Peyer's patch (tissue), 4 donors: ENCODE data around the gene BCL11A. TPM values are rescaled to one million over a fixed set of nuclear protein-coding genes. Genes with fewer than 3 reads are reported as not detected.

Source experiments
- DNase-seq, 3 donors: peaks; one replicate each; pipeline ENCODE4 v3.0.0-alpha.2; 2017 to 2019
- H3K27ac ChIP-seq, 4 donors: fragments of 200-600 bp; sonication (generic); one replicate each; pipeline ENCODE4 v1.5.1; 2016 to 2019
- H3K27me3 ChIP-seq, 2 donors: fragments of 200-600 bp; sonication (generic); one replicate each; pipeline ENCODE4 v1.5.1; 2019
- H3K36me3 ChIP-seq, 3 donors: fragments of 200-600 bp; sonication (generic); one replicate each; pipeline ENCODE4 v1.5.1; 2016 to 2019
- H3K4me1 ChIP-seq, 4 donors: fragments of 200-600 bp; sonication (generic); one replicate each; pipeline ENCODE4 v1.5.1; 2016 to 2019
- H3K4me3 ChIP-seq, 4 donors: fragments of 200-600 bp; sonication (generic); 1 replicate in 3 of 4; 2 replicates in 1 of 4; pipeline ENCODE4 v1.5.1; 2016 to 2019; ENCODE audit warnings: mild to moderate bottlenecking in 1 of 4
- H3K9me3 ChIP-seq, 4 donors: fragments of 200-600 bp; sonication (generic); one replicate each; pipeline ENCODE4 v1.5.1; 2016 to 2019; ENCODE audit warnings: mild to moderate bottlenecking in 1 of 4
- CTCF ChIP-seq, 6 experiments: fragments of 450-650 bp in 4 of 6; fragments of 200-600 bp in 2 of 6; sonication (generic) in 1 of 6; IDR thresholded peaks; one replicate each; pipeline ENCODE4 v1.5.1; 2017 to 2019; ENCODE audit warnings: antibody characterized with exemption in 6 of 6, mild to moderate bottlenecking in 3 of 6, moderate library complexity in 1 of 6
- POLR2A ChIP-seq, 2 donors: fragments of 450-650 bp; IDR thresholded peaks; one replicate each; pipeline ENCODE4 v1.5.1; 2017; ENCODE audit warnings: antibody characterized with exemption in 2 of 2, mild to moderate bottlenecking in 2 of 2, moderate library complexity in 2 of 2
- total RNA-seq, 4 donors: library from RNA; depleted of rRNA; stranded (reverse); fragments of >200 nt; gene quantifications; one replicate each; pipeline ENCODE4 v1.1.0, GENCODE V29; 2016

BCL11A gene
- total RNA-seq, 4 donors from 2014 or later: 35.4 to 94.9 (median 68.8) TPM

GRCh38 chr2:60486551-60486950, 66.9 kb downstream of the BCL11A start:
- no peaks in the 10 kb centered on the region for H3K9me3 ChIP-seq
- H3K27me3 ChIP-seq: no peaks in the 10 kb centered on the region
- TF ChIP-seq CTCF (IDR thresholded peaks at IDR 0.05): no peak
- no peak for TF ChIP-seq POLR2A (IDR thresholded peaks at IDR 0.05)
- H3K4me1 ChIP-seq: peaks cover 0 to 18% (median 8%) of the 10 kb centered on the region in 4 donors
- H3K36me3 ChIP-seq: no peaks in the 10 kb centered on the region
- H3K27ac ChIP-seq: peak overlapping the region in 1 of 4 donors; percentile 69
- no peak overlapping the region for H3K4me3 ChIP-seq
- DNase-seq: no peak

- no peaks in the 10 kb centered on the region for H3K36me3 ChIP-seq
- no peak overlapping the region for H3K4me3 ChIP-seq
- peaks cover 0 to 22% (median 8%) of the 10 kb centered on the region in 4 donors for H3K4me1 ChIP-seq
- no peaks in the 10 kb centered on the region for H3K27me3 ChIP-seq
- DNase-seq: no peak
- no peak for TF ChIP-seq CTCF (IDR thresholded peaks at IDR 0.05)
- no peak for TF ChIP-seq POLR2A (IDR thresholded peaks at IDR 0.05)
- peak overlapping the region in 2 of 4 donors; percentile 36 to 69 for H3K27ac ChIP-seq
- H3K9me3 ChIP-seq: no peaks in the 10 kb centered on the region
These were observed 67.4 kb downstream of the BCL11A start for GRCh38 chr2:60486067-60486466.

GRCh38 chr2:60485550-60485949, 67.9 kb downstream of the BCL11A start:
- no peak overlapping the region for H3K4me3 ChIP-seq
- H3K27ac ChIP-seq: peak overlapping the region in 2 of 4 donors; percentile 36 to 69
- no peak for DNase-seq
- TF ChIP-seq POLR2A (IDR thresholded peaks at IDR 0.05): no peak
- no peak for TF ChIP-seq CTCF (IDR thresholded peaks at IDR 0.05)
- no peaks in the 10 kb centered on the region for H3K36me3 ChIP-seq
- peaks cover 0 to 26% (median 9%) of the 10 kb centered on the region in 4 donors for H3K4me1 ChIP-seq
- no peaks in the 10 kb centered on the region for H3K27me3 ChIP-seq
- no peaks in the 10 kb centered on the region for H3K9me3 ChIP-seq

- no peak overlapping the region for H3K4me3 ChIP-seq
- peak overlapping the region in 2 of 4 donors; percentile 36 to 69 for H3K27ac ChIP-seq
- H3K4me1 ChIP-seq: peaks cover 0 to 29% (median 11%) of the 10 kb centered on the region in 4 donors
- H3K27me3 ChIP-seq: no peaks in the 10 kb centered on the region
- H3K36me3 ChIP-seq: no peaks in the 10 kb centered on the region
- TF ChIP-seq POLR2A (IDR thresholded peaks at IDR 0.05) (no peak), CTCF (IDR thresholded peaks at IDR 0.05) (no peak)
- no peaks in the 10 kb centered on the region for H3K9me3 ChIP-seq
- DNase-seq: no peak
These were observed 68.4 kb downstream of the BCL11A start for GRCh38 chr2:60485055-60485454.

GRCh38 chr2:60484133-60484645, 69.3 kb downstream of the BCL11A start:
- DNase-seq: peak in 1 of 3 donors; percentile 53
- no peaks in the 10 kb centered on the region for H3K27me3 ChIP-seq
- H3K27ac ChIP-seq: peak overlapping the region in 2 of 4 donors; percentile 11 to 69
- TF ChIP-seq POLR2A (IDR thresholded peaks at IDR 0.05): no peak
- no peak for TF ChIP-seq CTCF (IDR thresholded peaks at IDR 0.05)
- H3K4me3 ChIP-seq: no peak overlapping the region
- H3K4me1 ChIP-seq: peaks cover 2 to 38% (median 15%) of the 10 kb centered on the region in 4 donors
- no peaks in the 10 kb centered on the region for H3K36me3 ChIP-seq
- no peaks in the 10 kb centered on the region for H3K9me3 ChIP-seq
